PFSK-1 (cell line): ENCODE measurements around the gene MAPK7.

Source experiments
- SIN3A ChIP-seq: IDR thresholded peaks from 2 replicates; pipeline ENCODE4 v1.6.1; 2012; ENCODE audit warnings: mild to moderate bottlenecking, low read length, moderate library complexity, borderline replicate concordance; ENCODE audit not compliant: insufficient read depth
- TAF1 ChIP-seq: IDR thresholded peaks from 2 replicates; pipeline ENCODE4 v1.6.1; 2012; ENCODE audit warnings: low read length, control low read depth, borderline replicate concordance; ENCODE audit not compliant: insufficient read depth

DNA sequence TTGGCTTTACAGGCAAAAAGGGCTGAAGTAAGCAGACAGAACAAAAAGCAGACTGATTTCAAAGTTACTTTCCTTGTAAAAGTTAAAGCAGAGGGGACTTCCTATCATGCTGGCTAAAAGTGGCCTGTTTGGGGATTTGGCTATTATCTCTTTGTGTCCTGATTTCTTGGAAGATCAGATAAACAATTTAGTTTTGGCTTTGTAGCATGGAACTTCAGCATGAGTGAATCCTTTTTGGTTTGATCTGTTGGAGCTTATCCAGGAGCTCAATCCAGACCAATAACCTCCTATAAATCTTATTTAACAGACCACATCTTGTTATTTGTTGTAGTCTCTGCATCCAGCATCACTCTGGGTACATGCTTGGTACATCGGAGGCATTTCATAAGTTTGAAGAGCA is 23.9 kb downstream of the MAPK7 start:
- TF ChIP-seq SIN3A (no peak), TAF1 (no peak)
